IMR-90 (cell line): ENCODE data around the gene MTMR3.

Source experiments
- BHLHE40 ChIP-seq: fragments of 150-350 bp; IDR thresholded peaks from 2 replicates; pipeline ENCODE4 v1.6.1; 2016; ENCODE audit warnings: mild to moderate bottlenecking, low read depth, low read length
- CEBPB ChIP-seq: IDR thresholded peaks from 2 replicates; pipeline ENCODE4 v1.6.1; 2012; ENCODE audit warnings: low read depth, low read length, improper control_type of control experiment
- CHD1 ChIP-seq: IDR thresholded peaks from 2 replicates; pipeline ENCODE4 v1.6.1; 2012; ENCODE audit warnings: low read depth, low read length, improper control_type of control experiment
- ELK1 ChIP-seq: fragments of 150-350 bp; IDR thresholded peaks from 2 replicates; pipeline ENCODE4 v1.6.1; 2016; ENCODE audit warnings: low read depth, mild to moderate bottlenecking, low read length, moderate library complexity, borderline replicate concordance
- FOS ChIP-seq: fragments of 150-350 bp; IDR thresholded peaks from 2 replicates; pipeline ENCODE4 v1.6.1; 2016; ENCODE audit warnings: low read depth, low read length
- MAFK ChIP-seq: IDR thresholded peaks from 2 replicates; pipeline ENCODE4 v1.6.1; 2012; ENCODE audit warnings: low read depth, low read length, improper control_type of control experiment
- MAZ ChIP-seq: IDR thresholded peaks from 2 replicates; pipeline ENCODE4 v1.6.1; 2012; ENCODE audit warnings: low read depth, mild to moderate bottlenecking, low read length, improper control_type of control experiment, moderate library complexity, borderline replicate concordance
- NFE2L2 ChIP-seq: fragments of 150-350 bp; IDR thresholded peaks from 2 replicates; pipeline ENCODE4 v1.6.1; 2016; ENCODE audit warnings: low read depth, mild to moderate bottlenecking, low read length
- POLR2A ChIP-seq: IDR thresholded peaks from 2 replicates; pipeline ENCODE4 v1.6.1; 2012; ENCODE audit warnings: mild to moderate bottlenecking, low read depth, low read length
- RAD21 ChIP-seq: IDR thresholded peaks from 2 replicates; pipeline ENCODE4 v1.6.1; 2012; ENCODE audit warnings: low read length, improper control_type of control experiment
- RFX5 ChIP-seq: IDR thresholded peaks from 2 replicates; pipeline ENCODE4 v1.8.0; 2012; ENCODE audit warnings: low read depth, mild to moderate bottlenecking, low read length, moderate library complexity
- SMC3 ChIP-seq: fragments of 150-350 bp; IDR thresholded peaks from 2 replicates; pipeline ENCODE4 v1.6.1; 2016; ENCODE audit warnings: low read depth, mild to moderate bottlenecking, antibody characterized with exemption, low read length, moderate library complexity
- USF2 ChIP-seq: fragments of 150-350 bp; IDR thresholded peaks from 2 replicates; pipeline ENCODE4 v1.6.1; 2017; ENCODE audit warnings: mild to moderate bottlenecking, antibody characterized with exemption, low read length, low read depth
- TF ChIP-seq, protein P1 (sequence below): conservative IDR thresholded peaks from 2 replicates; pipeline ENCODE4 v1.5.1; 2012; ENCODE audit warnings: mild to moderate bottlenecking, low read depth, low read length, improper control_type of control experiment

- TF ChIP-seq BHLHE40, result no peak
- TF ChIP-seq, protein P1, sequence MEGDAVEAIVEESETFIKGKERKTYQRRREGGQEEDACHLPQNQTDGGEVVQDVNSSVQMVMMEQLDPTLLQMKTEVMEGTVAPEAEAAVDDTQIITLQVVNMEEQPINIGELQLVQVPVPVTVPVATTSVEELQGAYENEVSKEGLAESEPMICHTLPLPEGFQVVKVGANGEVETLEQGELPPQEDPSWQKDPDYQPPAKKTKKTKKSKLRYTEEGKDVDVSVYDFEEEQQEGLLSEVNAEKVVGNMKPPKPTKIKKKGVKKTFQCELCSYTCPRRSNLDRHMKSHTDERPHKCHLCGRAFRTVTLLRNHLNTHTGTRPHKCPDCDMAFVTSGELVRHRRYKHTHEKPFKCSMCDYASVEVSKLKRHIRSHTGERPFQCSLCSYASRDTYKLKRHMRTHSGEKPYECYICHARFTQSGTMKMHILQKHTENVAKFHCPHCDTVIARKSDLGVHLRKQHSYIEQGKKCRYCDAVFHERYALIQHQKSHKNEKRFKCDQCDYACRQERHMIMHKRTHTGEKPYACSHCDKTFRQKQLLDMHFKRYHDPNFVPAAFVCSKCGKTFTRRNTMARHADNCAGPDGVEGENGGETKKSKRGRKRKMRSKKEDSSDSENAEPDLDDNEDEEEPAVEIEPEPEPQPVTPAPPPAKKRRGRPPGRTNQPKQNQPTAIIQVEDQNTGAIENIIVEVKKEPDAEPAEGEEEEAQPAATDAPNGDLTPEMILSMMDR, result no peak
- no peak for TF ChIP-seq USF2
- no peak for TF ChIP-seq POLR2A
- no peak for TF ChIP-seq CEBPB
- TF ChIP-seq MAZ, result no peak
- TF ChIP-seq NFE2L2, result no peak
- no peak for TF ChIP-seq SMC3
- TF ChIP-seq RFX5, result no peak
- no peak for TF ChIP-seq ELK1
- TF ChIP-seq MAFK, result no peak
- no peak for TF ChIP-seq FOS
- TF ChIP-seq RAD21, result no peak
- TF ChIP-seq CHD1, result no peak
Observed at GRCh38 chr22:29914991-29915533, 32.1 kb downstream of the MTMR3 start.
